RWPE2 (cell line): ENCODE data around the gene RGS14.

ENCODE experiments used
- ATAC-seq: fragments of 200-7000 bp; cut with Tn5 transposase; 3 replicates; pipeline ENCODE4 v1.9.1; 2021; ENCODE audit warnings: low read depth
- DNase-seq: peaks from one replicate; pipeline ENCODE4 v3.0.0-alpha.2; 2020; ENCODE audit warnings: low spot score
- H3K27ac ChIP-seq: fragments of 450-650 bp; 2 replicates; pipeline ENCODE4 v1.5.1; 2017; ENCODE audit warnings: mild to moderate bottlenecking; ENCODE audit not compliant: poor library complexity, severe bottlenecking
- H3K27me3 ChIP-seq: fragments of 250-450 bp; sonication (Bioruptor Pico); 2 replicates; pipeline ENCODE4 v1.5.1; 2021; ENCODE audit warnings: mild to moderate bottlenecking, moderate library complexity; ENCODE audit not compliant: insufficient read depth, poor library complexity, severe bottlenecking
- H3K36me3 ChIP-seq: fragments of 250-450 bp; sonication (Bioruptor Pico); 2 replicates; pipeline ENCODE4 v1.5.1; 2020; ENCODE audit warnings: low read depth, mild to moderate bottlenecking, moderate library complexity
- H3K4me1 ChIP-seq: fragments of 250-450 bp; sonication (Bioruptor Pico); 2 replicates; pipeline ENCODE4 v1.5.1; 2021; ENCODE audit warnings: mild to moderate bottlenecking, moderate library complexity; ENCODE audit not compliant: insufficient read depth, poor library complexity, severe bottlenecking
- H3K4me3 ChIP-seq: fragments of 250-450 bp; sonication (Bioruptor Pico); 2 replicates; pipeline ENCODE4 v1.5.1; 2021; ENCODE audit warnings: mild to moderate bottlenecking, moderate library complexity; ENCODE audit not compliant: severe bottlenecking
- H3K9me3 ChIP-seq: fragments of 250-450 bp; sonication (Bioruptor Pico); 2 replicates; pipeline ENCODE4 v1.5.1; 2021; ENCODE audit warnings: mild to moderate bottlenecking, moderate library complexity; ENCODE audit not compliant: severe bottlenecking
- TF ChIP-seq, protein P1 (sequence below): fragments of 450-650 bp; IDR thresholded peaks from one replicate; pipeline ENCODE4 v1.5.1; 2017; ENCODE audit warnings: mild to moderate bottlenecking, moderate library complexity; ENCODE audit not compliant: poor library complexity, severe bottlenecking

RGS14 gene, protein sequence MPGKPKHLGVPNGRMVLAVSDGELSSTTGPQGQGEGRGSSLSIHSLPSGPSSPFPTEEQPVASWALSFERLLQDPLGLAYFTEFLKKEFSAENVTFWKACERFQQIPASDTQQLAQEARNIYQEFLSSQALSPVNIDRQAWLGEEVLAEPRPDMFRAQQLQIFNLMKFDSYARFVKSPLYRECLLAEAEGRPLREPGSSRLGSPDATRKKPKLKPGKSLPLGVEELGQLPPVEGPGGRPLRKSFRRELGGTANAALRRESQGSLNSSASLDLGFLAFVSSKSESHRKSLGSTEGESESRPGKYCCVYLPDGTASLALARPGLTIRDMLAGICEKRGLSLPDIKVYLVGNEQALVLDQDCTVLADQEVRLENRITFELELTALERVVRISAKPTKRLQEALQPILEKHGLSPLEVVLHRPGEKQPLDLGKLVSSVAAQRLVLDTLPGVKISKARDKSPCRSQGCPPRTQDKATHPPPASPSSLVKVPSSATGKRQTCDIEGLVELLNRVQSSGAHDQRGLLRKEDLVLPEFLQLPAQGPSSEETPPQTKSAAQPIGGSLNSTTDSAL

DNA sequence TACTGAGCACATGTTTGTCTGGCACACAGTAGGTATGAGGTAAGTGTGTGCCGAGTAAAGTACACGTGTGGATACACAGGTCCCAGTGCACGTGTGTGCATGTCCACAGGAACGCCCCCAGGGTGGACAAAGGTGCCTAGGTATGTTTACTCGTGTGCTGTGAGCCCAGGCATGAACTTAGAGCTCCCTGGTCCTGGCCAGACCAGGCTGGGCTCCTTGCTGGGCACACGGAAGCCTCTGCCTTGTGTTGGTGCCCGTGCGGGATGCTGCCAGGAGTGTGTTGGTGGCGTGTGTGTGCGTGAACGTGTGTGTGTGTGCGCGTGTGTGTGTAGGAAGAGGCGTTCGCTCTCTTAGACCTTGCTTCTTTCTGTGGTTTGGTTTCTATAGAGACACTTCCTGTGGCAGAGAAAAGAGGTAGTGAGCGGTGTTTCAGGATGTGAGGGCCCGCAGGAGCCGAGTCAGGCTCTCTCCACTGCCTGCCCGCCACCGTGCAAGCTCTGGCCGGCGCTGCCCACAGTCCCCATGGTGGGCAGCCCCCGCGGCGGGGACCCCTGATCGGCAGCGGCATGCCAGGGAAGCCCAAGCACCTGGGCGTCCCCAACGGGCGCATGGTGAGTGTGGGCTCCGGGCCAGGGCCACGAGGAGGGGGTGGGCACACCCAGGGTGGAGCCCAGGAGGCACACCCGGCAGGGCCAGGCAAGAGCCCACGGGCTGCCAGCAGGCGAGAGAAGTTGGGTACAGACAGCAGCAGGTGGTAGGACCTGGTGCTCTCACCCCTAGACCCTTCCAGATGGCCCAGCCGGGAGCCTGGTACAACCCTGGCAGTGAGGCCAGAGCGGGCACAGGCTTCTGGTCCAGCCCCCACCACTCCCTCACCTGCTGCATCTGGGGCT lies at the start of gene RGS14:
TSS of gene RGS14 (plus strand) at position 466 of the 893 bp plus-strand sequence. CDS start at position 567, 101 bp downstream.
- DNase-seq (no peak), ATAC-seq (peak; percentile 84)
- H3K4me1 ChIP-seq: peaks cover 3% of the 10 kb centered on the region
- no peaks in the 10 kb centered on the region for H3K9me3 ChIP-seq
- TF ChIP-seq, protein P1, sequence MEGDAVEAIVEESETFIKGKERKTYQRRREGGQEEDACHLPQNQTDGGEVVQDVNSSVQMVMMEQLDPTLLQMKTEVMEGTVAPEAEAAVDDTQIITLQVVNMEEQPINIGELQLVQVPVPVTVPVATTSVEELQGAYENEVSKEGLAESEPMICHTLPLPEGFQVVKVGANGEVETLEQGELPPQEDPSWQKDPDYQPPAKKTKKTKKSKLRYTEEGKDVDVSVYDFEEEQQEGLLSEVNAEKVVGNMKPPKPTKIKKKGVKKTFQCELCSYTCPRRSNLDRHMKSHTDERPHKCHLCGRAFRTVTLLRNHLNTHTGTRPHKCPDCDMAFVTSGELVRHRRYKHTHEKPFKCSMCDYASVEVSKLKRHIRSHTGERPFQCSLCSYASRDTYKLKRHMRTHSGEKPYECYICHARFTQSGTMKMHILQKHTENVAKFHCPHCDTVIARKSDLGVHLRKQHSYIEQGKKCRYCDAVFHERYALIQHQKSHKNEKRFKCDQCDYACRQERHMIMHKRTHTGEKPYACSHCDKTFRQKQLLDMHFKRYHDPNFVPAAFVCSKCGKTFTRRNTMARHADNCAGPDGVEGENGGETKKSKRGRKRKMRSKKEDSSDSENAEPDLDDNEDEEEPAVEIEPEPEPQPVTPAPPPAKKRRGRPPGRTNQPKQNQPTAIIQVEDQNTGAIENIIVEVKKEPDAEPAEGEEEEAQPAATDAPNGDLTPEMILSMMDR: no peak
- H3K27me3 ChIP-seq: no peaks in the 10 kb centered on the region
- H3K27ac ChIP-seq: peak within 1 kb of the TSS; percentile 11
- peak within 1 kb of the TSS; percentile 36 for H3K4me3 ChIP-seq
- no peaks in the 10 kb centered on the region for H3K36me3 ChIP-seq

DNA sequence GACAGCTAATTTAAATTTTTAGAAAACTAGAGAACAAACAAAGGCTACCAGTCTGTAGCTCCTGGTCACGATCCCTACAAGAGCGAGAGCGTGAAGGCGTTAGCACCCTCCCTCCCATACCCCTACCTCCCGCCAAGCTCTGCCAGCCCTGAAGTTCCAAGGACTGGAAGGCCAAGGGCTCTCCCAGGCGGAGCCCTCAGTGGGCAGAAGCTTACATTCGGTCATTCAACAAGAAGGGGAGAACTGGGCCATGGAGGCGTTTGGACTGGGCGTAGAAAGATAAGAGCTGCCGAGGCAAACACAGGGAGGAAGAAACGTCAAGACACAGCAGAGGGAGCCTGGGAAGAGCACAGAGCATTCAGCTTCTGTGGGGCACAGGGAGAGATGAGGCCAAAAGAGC lies 49.0 kb upstream of the RGS14 start:
- no peaks in the 10 kb centered on the region for H3K27me3 ChIP-seq
- no peaks in the 10 kb centered on the region for H3K9me3 ChIP-seq
- TF ChIP-seq, protein P1: no peak
- peaks cover 43% of the 10 kb centered on the region for H3K36me3 ChIP-seq
- no peak overlapping the region for H3K4me3 ChIP-seq
- ATAC-seq: no peak
- H3K4me1 ChIP-seq: no peaks in the 10 kb centered on the region
- H3K27ac ChIP-seq: no peak overlapping the region
- no peak for DNase-seq

DNA sequence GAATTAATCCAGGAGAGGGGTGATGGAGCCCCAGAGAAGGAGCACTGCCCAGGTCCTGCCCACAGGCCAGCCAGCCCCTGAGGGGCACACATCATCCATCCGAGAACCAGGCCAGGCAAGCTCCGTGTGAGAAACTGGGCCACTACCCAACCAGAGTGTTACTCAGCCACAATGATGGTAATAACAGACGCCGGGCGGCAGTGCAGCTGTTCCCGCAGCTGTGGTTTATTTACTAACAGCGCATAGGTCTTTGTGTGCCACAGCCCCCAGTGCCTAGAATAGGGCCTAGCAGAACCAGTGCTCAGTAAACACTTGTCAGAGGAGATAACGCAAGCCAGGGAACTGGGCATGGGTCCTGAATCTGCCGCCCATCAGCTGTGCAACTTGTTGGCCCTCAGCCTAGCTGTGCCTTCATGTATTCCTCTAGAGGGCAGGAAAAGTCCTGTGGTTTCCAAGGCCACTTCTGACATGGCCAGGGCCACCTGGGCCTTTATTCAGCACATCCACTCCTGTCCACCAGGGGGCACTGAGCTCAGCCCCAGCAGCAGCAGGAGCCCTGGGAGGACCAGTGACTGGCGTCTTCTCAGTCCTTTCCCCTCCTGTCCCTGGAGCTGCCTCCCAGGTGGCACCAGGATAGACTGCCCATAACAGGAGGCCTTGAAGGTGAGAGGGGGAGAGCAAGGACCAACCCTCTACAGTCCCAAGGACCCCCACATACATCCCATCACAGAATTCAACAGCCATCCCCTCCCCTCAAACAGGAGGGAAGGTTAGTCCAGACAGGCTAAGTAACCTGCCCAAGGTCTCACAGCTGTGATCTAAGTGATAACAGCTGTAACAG lies 48.2 kb upstream of the RGS14 start:
- no peak overlapping the region for H3K27ac ChIP-seq
- peaks cover 43% of the 10 kb centered on the region for H3K36me3 ChIP-seq
- ATAC-seq (peak; percentile 18; the same call in 1 of the 3 replicates), DNase-seq (no peak)
- TF ChIP-seq, protein P1: peak; percentile 97
- H3K9me3 ChIP-seq: no peaks in the 10 kb centered on the region
- H3K27me3 ChIP-seq: no peaks in the 10 kb centered on the region
- H3K4me1 ChIP-seq: no peaks in the 10 kb centered on the region
- H3K4me3 ChIP-seq: no peak overlapping the region

DNA sequence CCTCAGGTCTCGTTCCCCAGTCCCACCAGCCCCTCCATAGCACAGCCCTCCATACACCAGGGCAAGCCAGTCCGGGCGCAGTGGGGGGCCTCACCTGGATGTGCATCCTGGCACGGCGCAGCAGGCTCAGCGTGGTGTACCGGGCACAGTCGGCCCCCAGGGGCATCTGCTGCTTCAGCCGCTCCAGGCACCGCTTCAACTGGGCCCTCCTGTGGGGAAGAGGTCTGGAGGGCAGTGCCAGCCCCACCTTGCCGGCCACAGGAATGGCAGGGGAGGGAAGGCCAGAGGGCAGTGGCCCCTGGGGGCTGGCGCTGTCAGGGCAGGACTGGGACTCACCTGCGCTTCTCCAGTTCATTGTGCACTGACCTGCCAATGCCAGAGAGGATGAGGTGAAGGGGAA lies 47.4 kb upstream of the RGS14 start:
- peaks cover 36% of the 10 kb centered on the region for H3K36me3 ChIP-seq
- no peaks in the 10 kb centered on the region for H3K4me1 ChIP-seq
- no peak for ATAC-seq
- H3K4me3 ChIP-seq: peak overlapping the region; percentile 50
- H3K9me3 ChIP-seq: no peaks in the 10 kb centered on the region
- peak overlapping the region; percentile 59 for H3K27ac ChIP-seq
- H3K27me3 ChIP-seq: no peaks in the 10 kb centered on the region
- TF ChIP-seq, protein P1: no peak
- DNase-seq: no peak
